HG03025 (cell line): ENCODE data around the gene P2RY6.

Experiments
- ATAC-seq: cut with Tn5 transposase; IDR thresholded peaks from one replicate; pipeline ENCODE4 v1.9.1; 2021; ENCODE audit warnings: mild to moderate bottlenecking, moderate library complexity; ENCODE audit not compliant: unreplicated experiment, low FRiP score

P2RY6 gene

GRCh38 chr11:73330569-73331093 is 58.5 kb downstream of the P2RY6 start:
- no peak for ATAC-seq

GRCh38 chr11:73331138-73331916 is 59.2 kb downstream of the P2RY6 start:
- ATAC-seq = no peak

- ATAC-seq = no peak
These were observed 61.0 kb downstream of the P2RY6 start for GRCh38 chr11:73333173-73333572.

- ATAC-seq = no peak
These were observed 61.7 kb downstream of the P2RY6 start for GRCh38 chr11:73333640-73334383.

- no peak for ATAC-seq
These were observed 62.5 kb downstream of the P2RY6 start for GRCh38 chr11:73334384-73335203.

GRCh38 chr11:73335204-73335923 is 63.2 kb downstream of the P2RY6 start:
- ATAC-seq = no peak

GRCh38 chr11:73337846-73338245 is 65.7 kb downstream of the P2RY6 start:
- no peak for ATAC-seq

- ATAC-seq = no peak
These were observed 66.1 kb downstream of the P2RY6 start for GRCh38 chr11:73338279-73338678.

GRCh38 chr11:73340164-73340563 is 68.0 kb downstream of the P2RY6 start:
- ATAC-seq = no peak

GRCh38 chr11:73342633-73343032 is 70.5 kb downstream of the P2RY6 start:
- no peak for ATAC-seq

GRCh38 chr11:73343076-73343873 is 71.1 kb downstream of the P2RY6 start:
- no peak for ATAC-seq

- ATAC-seq = no peak
These were observed 72.1 kb downstream of the P2RY6 start for GRCh38 chr11:73344191-73344607.

- ATAC-seq = no peak
These were observed 73.5 kb downstream of the P2RY6 start for GRCh38 chr11:73345481-73346160.

- ATAC-seq = no peak
These were observed 74.2 kb downstream of the P2RY6 start for GRCh38 chr11:73346186-73346935.

GRCh38 chr11:73347067-73347466 is 74.9 kb downstream of the P2RY6 start:
- ATAC-seq = no peak
